Placental pericyte (primary cell): ENCODE measurements around the gene KRTAP9-7. TPM values are rescaled to one million over a fixed set of nuclear protein-coding genes. Genes with fewer than 3 reads are reported as not detected.

Source experiments
- small RNA-seq: library from RNA; depleted of rRNA; stranded (forward); fragments of <200 nt; gene quantifications from one replicate; pipeline ENCODE3, GENCODE V24; 2012; ENCODE audit warnings: low replicate concordance
- total RNA-seq: library from RNA; depleted of rRNA; stranded (reverse); fragments of >200 nt; gene quantifications from 2 replicates; pipeline ENCODE4 v1.2.3, GENCODE V29; 2012

Gene KRTAP9-7
- not detected in 2 replicates for total RNA-seq

DNA sequence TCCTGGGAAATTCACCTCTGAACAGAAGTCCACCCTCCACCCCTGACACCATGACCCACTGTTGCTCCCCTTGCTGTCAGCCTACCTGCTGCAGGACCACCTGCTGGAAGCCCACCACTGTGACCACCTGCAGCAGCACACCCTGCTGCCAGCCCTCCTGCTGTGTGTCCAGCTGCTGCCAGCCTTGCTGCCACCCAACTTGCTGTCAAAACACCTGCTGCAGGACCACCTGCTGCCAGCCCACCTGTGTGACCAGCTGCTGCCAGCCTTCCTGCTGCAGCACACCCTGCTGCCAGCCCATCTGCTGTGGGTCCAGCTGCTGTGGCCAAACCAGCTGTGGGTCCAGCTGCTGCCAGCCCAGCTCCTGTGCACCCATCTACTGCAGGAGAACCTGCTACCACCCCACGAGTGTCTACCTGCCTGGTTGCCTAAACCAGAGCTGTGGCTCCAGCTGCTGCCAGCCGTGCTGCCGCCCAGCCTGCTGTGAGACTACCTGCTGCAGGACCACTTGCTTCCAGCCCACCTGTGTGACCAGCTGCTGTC lies at the start of gene KRTAP9-7:
Gene KRTAP9-7, plus strand, starts transcription at position 51 of the 543 bp plus-strand sequence. Its CDS starts 0 bp downstream, at position 51.

GRCh38 chr17:41226598-41227095 lies 48.9 kb upstream of the KRTAP9-7 start, which contains the start of gene KRTAP9-2:
KRTAP9-2 (plus strand) TSS chr17:41226648; CDS start chr17:41226655, 7 bp downstream.

GRCh38 chr17:41232399-41233105 lies 42.9 kb upstream of the KRTAP9-7 start, which contains the start of gene KRTAP9-3:
KRTAP9-3 (plus strand) TSS chr17:41232449; CDS start chr17:41232502, 53 bp downstream.

GRCh38 chr17:41237949-41238437 lies 37.5 kb upstream of the KRTAP9-7 start, which contains the start of gene KRTAP9-8:
KRTAP9-8 (plus strand) TSS chr17:41237999; CDS start chr17:41238052, 53 bp downstream.

GRCh38 chr17:41249637-41250240 lies 25.8 kb upstream of the KRTAP9-7 start, which contains the start of gene KRTAP9-4:
KRTAP9-4 (plus strand) TSS chr17:41249687; CDS start chr17:41249721, 34 bp downstream.

GRCh38 chr17:41255381-41256290 lies 19.9 kb upstream of the KRTAP9-7 start, which contains the start of gene KRTAP9-9:
KRTAP9-9 (plus strand) TSS chr17:41255384.

GRCh38 chr17:41265078-41265477 lies 10.4 kb upstream of the KRTAP9-7 start, which contains the start of gene KRTAP9-6:
KRTAP9-6 (plus strand) TSS chr17:41265378; CDS start chr17:41265378, 0 bp downstream.

GRCh38 chr17:41301916-41302901 lies 26.7 kb downstream of the KRTAP9-7 start, which contains the start of gene KRTAP29-1:
KRTAP29-1 (minus strand) TSS chr17:41302851; CDS start chr17:41302851, 0 bp downstream.

GRCh38 chr17:41308918-41309359 lies 33.4 kb downstream of the KRTAP9-7 start, which contains the start of gene KRTAP16-1:
KRTAP16-1 (minus strand) TSS chr17:41309309; CDS start chr17:41309253, 56 bp downstream.

DNA sequence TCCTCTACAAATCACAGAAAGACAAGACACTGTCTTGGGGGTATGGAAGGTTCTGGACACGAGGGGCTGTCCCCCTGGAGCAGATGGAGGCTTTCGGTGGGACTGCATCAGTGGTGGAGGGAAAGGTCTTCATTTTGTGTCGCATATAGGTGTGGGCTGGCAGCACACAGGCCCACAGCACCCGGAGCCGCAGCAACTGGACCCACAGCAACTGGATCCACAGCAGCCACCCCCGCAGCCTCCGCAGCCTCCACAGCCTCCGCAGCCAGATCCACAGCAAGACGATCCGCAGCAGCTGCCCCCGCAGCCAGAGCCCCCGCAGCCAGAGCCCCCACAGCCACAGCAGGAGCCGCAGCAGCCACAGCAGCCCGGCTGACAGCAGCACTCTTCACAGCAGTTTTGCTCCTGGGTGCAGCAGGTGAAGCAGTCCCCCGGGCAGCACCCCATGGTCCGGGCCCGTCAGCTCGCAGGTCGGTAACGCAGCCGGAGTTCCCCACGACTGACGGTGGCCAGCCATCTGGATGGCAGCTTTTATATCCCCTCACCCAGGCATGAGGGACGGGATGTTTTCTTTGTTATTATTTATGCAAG lies 39.8 kb downstream of the KRTAP9-7 start, which contains the start of gene KRTAP17-1:
Gene KRTAP17-1, minus strand, starts transcription at position 507 of the 591 bp plus-strand sequence. Its CDS starts 60 bp downstream, at position 447.

Small RNA genes lying within 50 kb of the gene (small RNA-seq; reads per million reads assigned to genes)
- not detected for gene KRTAP9-10P

Other genes with a start within 250 kb of the KRTAP9-7 start
- gene KRTAP1-5, start 248.5 kb upstream of the KRTAP9-7 start, total RNA-seq: 1.5 and 14.2 TPM in 2 replicates
- not detected in 2 replicates for gene KRTAP1-4, start 245.5 kb upstream of the KRTAP9-7 start, total RNA-seq
- gene KRTAP1-3, start 240.8 kb upstream of the KRTAP9-7 start, total RNA-seq: not detected in 2 replicates
- not detected in 2 replicates for gene KRTAP1-1, start 234.2 kb upstream of the KRTAP9-7 start, total RNA-seq
- gene KRTAP2-1, start 228.4 kb upstream of the KRTAP9-7 start, total RNA-seq: not detected in 2 replicates
- not detected in 2 replicates for gene KRTAP2-2, start 220.5 kb upstream of the KRTAP9-7 start, total RNA-seq
- 0.72 TPM in 1 of 2 replicates, not detected in the other for gene KRTAP2-3, start 215.6 kb upstream of the KRTAP9-7 start, total RNA-seq
- not detected in 2 replicates for gene KRTAP2-4, start 209.8 kb upstream of the KRTAP9-7 start, total RNA-seq
- gene KRTAP4-7, start 191.5 kb upstream of the KRTAP9-7 start, total RNA-seq: not detected in 2 replicates
- not detected in 2 replicates for gene KRTAP4-8, start 177.6 kb upstream of the KRTAP9-7 start, total RNA-seq
- not detected in 2 replicates for gene KRTAP4-16, start 173.5 kb upstream of the KRTAP9-7 start, total RNA-seq
- not detected in 2 replicates for gene KRTAP4-9, start 170.3 kb upstream of the KRTAP9-7 start, total RNA-seq
- gene KRTAP4-11, start 157.3 kb upstream of the KRTAP9-7 start, total RNA-seq: not detected in 2 replicates
- gene KRTAP4-12, start 151.5 kb upstream of the KRTAP9-7 start, total RNA-seq: not detected in 2 replicates
- gene KRTAP4-6, start 135.2 kb upstream of the KRTAP9-7 start, total RNA-seq: not detected in 2 replicates
- gene KRTAP4-5, start 125.9 kb upstream of the KRTAP9-7 start, total RNA-seq: not detected in 2 replicates
- not detected in 2 replicates for gene KRTAP4-4, start 115.0 kb upstream of the KRTAP9-7 start, total RNA-seq
- not detected in 2 replicates for gene KRTAP4-3, start 107.5 kb upstream of the KRTAP9-7 start, total RNA-seq
- gene KRTAP4-2, start 97.5 kb upstream of the KRTAP9-7 start, total RNA-seq: not detected in 2 replicates
- not detected in 2 replicates for gene KRTAP4-1, start 90.8 kb upstream of the KRTAP9-7 start, total RNA-seq
- gene KRTAP9-1, start 85.8 kb upstream of the KRTAP9-7 start, total RNA-seq: not detected in 2 replicates
- not detected in 2 replicates for gene KRTAP9-2, start 49.0 kb upstream of the KRTAP9-7 start, total RNA-seq
- not detected in 2 replicates for gene KRTAP9-3, start 43.2 kb upstream of the KRTAP9-7 start, total RNA-seq
- not detected in 2 replicates for gene KRTAP9-8, start 37.7 kb upstream of the KRTAP9-7 start, total RNA-seq
- not detected in 2 replicates for gene KRTAP9-4, start 26.0 kb upstream of the KRTAP9-7 start, total RNA-seq
- gene KRTAP9-9, start 20.3 kb upstream of the KRTAP9-7 start, total RNA-seq: not detected in 2 replicates
- not detected in 2 replicates for gene KRTAP9-6, start 10.3 kb upstream of the KRTAP9-7 start, total RNA-seq
- not detected in 2 replicates for gene KRTAP29-1, start 27.2 kb downstream of the KRTAP9-7 start, total RNA-seq
- not detected in 2 replicates for gene KRTAP16-1, start 33.6 kb downstream of the KRTAP9-7 start, total RNA-seq
- not detected in 2 replicates for gene KRTAP17-1, start 40.0 kb downstream of the KRTAP9-7 start, total RNA-seq
- gene KRT33A, start 75.1 kb downstream of the KRTAP9-7 start, total RNA-seq: not detected in 2 replicates
- gene KRT33B, start 94.1 kb downstream of the KRTAP9-7 start, total RNA-seq: not detected in 2 replicates
- 2.2 and 4.7 TPM in 2 replicates for gene KRT34, start 106.6 kb downstream of the KRTAP9-7 start, total RNA-seq
- gene KRT31, start 121.9 kb downstream of the KRTAP9-7 start, total RNA-seq: not detected in 2 replicates
- gene KRT37, start 148.9 kb downstream of the KRTAP9-7 start, total RNA-seq: not detected in 2 replicates
- under 0.01 TPM in 1 of 2 replicates, not detected in the other for gene KRT38, start 165.3 kb downstream of the KRTAP9-7 start, total RNA-seq
- not detected in 2 replicates for gene KRT32, start 191.7 kb downstream of the KRTAP9-7 start, total RNA-seq
- not detected in 2 replicates for gene KRT35, start 205.5 kb downstream of the KRTAP9-7 start, total RNA-seq
- 0.22 TPM in 1 of 2 replicates, not detected in the other for gene KRT36, start 214.2 kb downstream of the KRTAP9-7 start, total RNA-seq
- not detected in 2 replicates for gene KRT13, start 229.9 kb downstream of the KRTAP9-7 start, total RNA-seq
- 3.3 TPM in 1 of 2 replicates, not detected in the other for gene KRT15, start 243.2 kb downstream of the KRTAP9-7 start, total RNA-seq